Measurements from ENCODE around the gene PLEKHM3. TPM values are rescaled to one million over a fixed set of nuclear protein-coding genes. Genes with fewer than 3 reads are reported as not detected.
"Not testable (repeated sequence)": the region's sequence is repeated elsewhere in the genome, so short reads cannot be mapped to it uniquely, and the experiment has no call there.

Gene PLEKHM3
- total RNA-seq, 1 donor from 2014 or later: 18.3 TPM

DNA sequence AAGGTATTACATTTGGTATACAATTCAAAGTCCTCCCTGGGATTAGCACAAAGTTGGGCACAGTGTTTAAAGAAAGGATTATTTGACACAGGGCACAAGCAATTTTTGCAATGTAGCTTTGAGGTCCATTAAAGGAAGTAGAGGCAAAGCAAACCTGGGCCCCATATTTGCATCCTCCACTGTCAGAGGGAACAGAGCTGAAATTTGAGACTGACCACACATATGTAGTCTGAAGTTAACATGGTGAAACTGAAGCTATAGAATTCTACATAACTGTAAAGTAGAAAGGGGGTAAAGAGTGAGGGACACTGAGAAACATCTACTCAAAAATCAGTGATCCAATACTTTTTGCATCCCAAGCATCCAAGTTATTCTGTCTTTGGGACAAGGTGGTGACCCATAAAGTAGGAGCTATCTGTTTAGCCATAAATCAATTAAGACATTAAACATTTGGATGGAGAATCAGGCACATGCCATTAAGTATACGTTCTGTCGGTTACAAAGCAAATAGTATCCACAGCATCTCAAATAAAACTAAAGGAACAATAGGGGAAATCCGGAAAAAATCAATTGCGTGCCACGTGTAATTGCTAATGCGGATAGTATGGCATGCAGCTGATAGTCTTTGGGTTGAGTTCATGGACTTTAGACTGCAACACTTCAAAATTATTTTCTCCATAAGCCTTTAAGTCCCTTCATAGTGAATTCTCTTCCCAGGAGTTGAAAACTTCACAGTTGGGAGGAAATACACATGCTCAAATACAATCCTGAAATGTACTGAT is 72.6 kb downstream of the PLEKHM3 start:
- DNase-seq (ENCODE audit: low spot score in 2 of 2): no peak
- Histone ChIP-seq H3K4me1 (no peaks in the 10 kb centered on the region), H3K27me3 (no peaks in the 10 kb centered on the region), H3K4me3 (no peak overlapping the region), H3K9me3 (no peaks in the 10 kb centered on the region), H3K36me3 (no peaks in the 10 kb centered on the region), H3K27ac (no peak overlapping the region)
- TF ChIP-seq, protein P1, sequence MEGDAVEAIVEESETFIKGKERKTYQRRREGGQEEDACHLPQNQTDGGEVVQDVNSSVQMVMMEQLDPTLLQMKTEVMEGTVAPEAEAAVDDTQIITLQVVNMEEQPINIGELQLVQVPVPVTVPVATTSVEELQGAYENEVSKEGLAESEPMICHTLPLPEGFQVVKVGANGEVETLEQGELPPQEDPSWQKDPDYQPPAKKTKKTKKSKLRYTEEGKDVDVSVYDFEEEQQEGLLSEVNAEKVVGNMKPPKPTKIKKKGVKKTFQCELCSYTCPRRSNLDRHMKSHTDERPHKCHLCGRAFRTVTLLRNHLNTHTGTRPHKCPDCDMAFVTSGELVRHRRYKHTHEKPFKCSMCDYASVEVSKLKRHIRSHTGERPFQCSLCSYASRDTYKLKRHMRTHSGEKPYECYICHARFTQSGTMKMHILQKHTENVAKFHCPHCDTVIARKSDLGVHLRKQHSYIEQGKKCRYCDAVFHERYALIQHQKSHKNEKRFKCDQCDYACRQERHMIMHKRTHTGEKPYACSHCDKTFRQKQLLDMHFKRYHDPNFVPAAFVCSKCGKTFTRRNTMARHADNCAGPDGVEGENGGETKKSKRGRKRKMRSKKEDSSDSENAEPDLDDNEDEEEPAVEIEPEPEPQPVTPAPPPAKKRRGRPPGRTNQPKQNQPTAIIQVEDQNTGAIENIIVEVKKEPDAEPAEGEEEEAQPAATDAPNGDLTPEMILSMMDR (IDR thresholded peaks at IDR 0.05): no peak
- intact Hi-C loops (cut with DNase I): no loop called here

DNA sequence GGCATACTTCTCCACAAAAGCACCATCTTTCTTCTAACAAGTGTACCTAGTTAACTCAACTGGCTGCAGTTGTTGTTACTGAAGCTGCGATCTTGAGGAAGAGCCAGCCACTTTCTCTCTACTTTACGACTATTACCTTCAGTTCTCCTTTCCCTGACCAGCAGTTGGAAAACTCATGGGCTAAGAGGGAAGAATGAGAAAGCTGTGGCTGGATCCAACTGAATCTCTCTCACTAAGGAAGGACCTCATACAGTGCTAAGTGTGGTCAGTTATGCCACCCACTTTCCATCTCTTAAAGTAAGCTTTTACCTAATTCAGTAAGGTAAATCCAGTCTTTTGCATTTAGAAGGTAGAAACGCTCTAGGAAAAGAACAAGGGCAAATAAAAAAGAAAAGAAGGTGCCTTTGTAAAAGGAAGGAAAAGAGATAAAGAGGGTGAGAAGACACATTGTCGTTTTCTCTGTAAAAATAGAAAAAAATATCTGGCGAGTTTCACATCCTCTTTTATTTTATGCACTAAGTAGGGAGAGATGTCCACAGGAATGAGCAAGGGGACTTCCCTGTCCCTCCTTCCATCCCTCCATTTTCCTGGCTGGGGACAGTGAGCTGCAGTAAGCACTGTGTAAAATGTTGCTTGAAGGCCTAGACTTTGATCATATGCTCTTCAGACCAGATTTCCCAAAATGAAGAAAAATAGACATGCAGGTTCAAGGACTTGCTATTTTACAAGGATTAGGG is 73.4 kb downstream of the PLEKHM3 start:
- H3K4me1 ChIP-seq: no peaks in the 10 kb centered on the region
- no peaks in the 10 kb centered on the region for H3K27me3 ChIP-seq
- no peak overlapping the region for H3K27ac ChIP-seq
- intact Hi-C loops (cut with DNase I): no loop called here
- H3K9me3 ChIP-seq: no peaks in the 10 kb centered on the region
- TF ChIP-seq, protein P1 (IDR thresholded peaks at IDR 0.05): no peak
- H3K4me3 ChIP-seq: no peak overlapping the region
- H3K36me3 ChIP-seq: no peaks in the 10 kb centered on the region
- no peak for DNase-seq (ENCODE audit: low spot score in 2 of 2)

DNA sequence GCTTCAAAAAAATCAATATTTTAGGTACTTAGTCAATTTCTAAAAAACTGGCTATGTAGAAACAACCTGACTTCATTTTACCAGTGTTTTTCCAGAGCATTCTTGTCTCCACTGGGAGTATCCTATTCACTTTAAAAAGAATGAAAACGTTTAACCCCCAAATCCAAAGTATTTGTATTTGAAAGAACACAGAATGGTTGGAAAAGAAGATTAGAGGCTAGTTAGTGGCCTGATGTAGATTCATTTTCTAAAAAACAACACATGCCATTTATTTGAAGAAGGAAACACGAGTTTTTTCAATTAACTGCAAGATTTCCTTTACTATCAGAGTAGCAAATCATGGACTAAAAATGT is 74.6 kb downstream of the PLEKHM3 start:
- H3K4me1 ChIP-seq: no peaks in the 10 kb centered on the region
- intact Hi-C loops (cut with DNase I): no loop called here
- H3K27me3 ChIP-seq: no peaks in the 10 kb centered on the region
- H3K27ac ChIP-seq: no peak overlapping the region
- TF ChIP-seq, protein P1 (IDR thresholded peaks at IDR 0.05): no peak
- H3K4me3 ChIP-seq: no peak overlapping the region
- no peaks in the 10 kb centered on the region for H3K9me3 ChIP-seq
- DNase-seq (ENCODE audit: low spot score in 2 of 2): no peak
- H3K36me3 ChIP-seq: peaks cover 0 to 5% of the 10 kb centered on the region in 2 donors

DNA sequence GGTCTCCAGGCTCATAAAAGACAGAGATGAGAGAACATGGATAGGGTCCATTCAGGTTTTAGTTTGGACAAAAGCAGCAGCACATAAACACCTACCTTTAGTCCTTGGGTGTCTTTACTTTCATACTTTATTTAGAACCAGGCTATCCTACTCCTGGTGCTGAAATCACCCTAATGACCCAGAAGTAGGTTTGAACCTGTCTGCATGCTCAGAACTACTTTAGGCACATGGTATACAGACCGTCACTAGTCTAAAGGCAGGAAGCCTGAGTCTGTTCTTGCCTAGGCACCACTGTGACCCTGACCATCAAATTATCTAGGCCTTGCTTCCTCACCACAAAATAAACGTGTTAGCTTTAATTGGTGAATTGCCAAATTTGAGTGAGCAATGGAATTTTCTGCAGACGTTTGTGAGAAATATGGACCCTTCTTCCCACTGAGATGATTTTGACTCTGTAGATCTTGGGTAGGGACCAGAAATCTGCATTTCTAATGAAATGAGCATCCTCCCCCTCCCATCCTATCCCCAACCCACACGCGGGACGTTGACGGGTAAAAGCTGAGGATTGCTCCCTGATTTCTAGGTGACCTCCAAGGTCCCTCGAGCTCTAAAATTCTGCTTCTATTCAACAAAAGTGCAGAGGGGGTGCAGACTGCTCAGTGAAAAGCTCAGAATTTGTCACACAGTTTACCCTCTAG is 75.1 kb downstream of the PLEKHM3 start:
- no peaks in the 10 kb centered on the region for H3K4me1 ChIP-seq
- H3K9me3 ChIP-seq: no peaks in the 10 kb centered on the region
- no peak overlapping the region for H3K27ac ChIP-seq
- H3K4me3 ChIP-seq: no peak overlapping the region
- no peaks in the 10 kb centered on the region for H3K27me3 ChIP-seq
- H3K36me3 ChIP-seq: peaks cover 5% of the 10 kb centered on the region in 2 donors
- DNase-seq (ENCODE audit: low spot score in 2 of 2): no peak
- TF ChIP-seq, protein P1 (IDR thresholded peaks at IDR 0.05): no peak
- intact Hi-C loops (cut with DNase I): no loop called here

DNA sequence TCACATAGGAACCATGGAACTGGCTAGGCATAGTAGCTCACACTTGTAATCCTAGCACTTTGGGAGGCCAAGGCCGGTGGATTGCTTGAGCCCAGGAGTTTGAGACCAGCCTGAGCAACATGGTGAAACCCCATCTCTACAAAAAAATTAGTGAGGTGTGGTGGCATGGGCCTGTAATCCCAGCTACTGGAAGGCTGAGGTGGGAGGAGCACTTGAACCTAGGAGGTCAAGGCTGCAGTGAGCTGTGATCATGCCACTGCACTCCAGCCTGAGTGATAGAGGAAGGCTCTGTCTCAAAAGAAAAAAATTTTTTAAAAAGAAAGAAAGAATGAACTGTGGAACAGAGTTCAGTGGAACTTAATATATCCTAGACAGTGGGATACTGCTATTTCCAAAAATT is 76.1 kb downstream of the PLEKHM3 start:
- H3K9me3 ChIP-seq; DNase-seq (ENCODE audit: low spot score in 2 of 2): not testable (repeated sequence)

More for the DNA sequence above, 76.1 kb downstream of the PLEKHM3 start:
- H3K27ac ChIP-seq; intact Hi-C loops (cut with DNase I); H3K4me1 ChIP-seq; H3K27me3 ChIP-seq; H3K36me3 ChIP-seq; H3K4me3 ChIP-seq: not testable (repeated sequence)

All from ascending aorta (tissue), 2 donors.